Measurements from ENCODE around the gene PRKCQ.
A peak's percentile ranks its signal among the peaks of the same experiment; 100 is the strongest.
"Not testable (repeated sequence)": the region's sequence is repeated elsewhere in the genome, so short reads cannot be mapped to it uniquely, and the experiment has no call there.

Gene PRKCQ

GRCh38 chr10:6473430-6473829 is 106.6 kb downstream of the PRKCQ start:
- TF ChIP-seq, protein P1, sequence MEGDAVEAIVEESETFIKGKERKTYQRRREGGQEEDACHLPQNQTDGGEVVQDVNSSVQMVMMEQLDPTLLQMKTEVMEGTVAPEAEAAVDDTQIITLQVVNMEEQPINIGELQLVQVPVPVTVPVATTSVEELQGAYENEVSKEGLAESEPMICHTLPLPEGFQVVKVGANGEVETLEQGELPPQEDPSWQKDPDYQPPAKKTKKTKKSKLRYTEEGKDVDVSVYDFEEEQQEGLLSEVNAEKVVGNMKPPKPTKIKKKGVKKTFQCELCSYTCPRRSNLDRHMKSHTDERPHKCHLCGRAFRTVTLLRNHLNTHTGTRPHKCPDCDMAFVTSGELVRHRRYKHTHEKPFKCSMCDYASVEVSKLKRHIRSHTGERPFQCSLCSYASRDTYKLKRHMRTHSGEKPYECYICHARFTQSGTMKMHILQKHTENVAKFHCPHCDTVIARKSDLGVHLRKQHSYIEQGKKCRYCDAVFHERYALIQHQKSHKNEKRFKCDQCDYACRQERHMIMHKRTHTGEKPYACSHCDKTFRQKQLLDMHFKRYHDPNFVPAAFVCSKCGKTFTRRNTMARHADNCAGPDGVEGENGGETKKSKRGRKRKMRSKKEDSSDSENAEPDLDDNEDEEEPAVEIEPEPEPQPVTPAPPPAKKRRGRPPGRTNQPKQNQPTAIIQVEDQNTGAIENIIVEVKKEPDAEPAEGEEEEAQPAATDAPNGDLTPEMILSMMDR (IDR thresholded peaks at IDR 0.05; ENCODE audit: extremely low read depth, insufficient read depth, missing control alignments): peak; percentile 19
- in situ Hi-C loops (cut with MboI; ENCODE audit: low pct_unique_long_range_greater_than_20kb, low sequenced_read_pairs, unreplicated experiment): no loop called here
- DNase-seq (ENCODE audit: low spot score): peak; percentile 57

- in situ Hi-C loops (cut with MboI; ENCODE audit: low pct_unique_long_range_greater_than_20kb, low sequenced_read_pairs, unreplicated experiment); DNase-seq (ENCODE audit: low spot score): not testable (repeated sequence)
Measured at GRCh38 chr10:6472710-6473005, 107.4 kb downstream of the PRKCQ start.

GRCh38 chr10:6470894-6471618 is 109.0 kb downstream of the PRKCQ start:
- DNase-seq (ENCODE audit: low spot score): no peak
- TF ChIP-seq, protein P1 (IDR thresholded peaks at IDR 0.05; ENCODE audit: extremely low read depth, insufficient read depth, missing control alignments): no peak
- in situ Hi-C loops (cut with MboI; ENCODE audit: low pct_unique_long_range_greater_than_20kb, low sequenced_read_pairs, unreplicated experiment): no loop called here

DNA sequence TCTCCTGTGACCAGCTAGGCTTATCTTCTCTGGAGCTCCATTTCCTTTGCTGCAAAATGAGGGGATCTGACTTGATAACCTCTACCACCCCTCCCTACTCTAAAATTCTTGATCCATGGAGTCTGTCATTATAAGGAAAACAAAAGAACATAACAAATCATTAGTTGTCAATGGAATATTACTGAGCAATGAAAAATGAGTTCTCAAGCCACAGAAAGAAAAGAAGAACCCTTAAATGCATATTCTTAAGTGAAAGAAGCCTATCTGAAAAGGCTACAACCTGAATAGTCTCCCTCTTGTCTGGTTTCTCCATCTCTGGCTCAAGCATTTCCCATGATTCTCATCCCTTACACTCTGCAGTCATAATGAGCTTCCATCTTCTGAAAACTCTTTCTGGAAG is 110.4 kb downstream of the PRKCQ start:
- TF ChIP-seq, protein P1 (IDR thresholded peaks at IDR 0.05; ENCODE audit: extremely low read depth, insufficient read depth, missing control alignments): no peak
- no peak for DNase-seq (ENCODE audit: low spot score)
- in situ Hi-C loops (cut with MboI; ENCODE audit: low pct_unique_long_range_greater_than_20kb, low sequenced_read_pairs, unreplicated experiment): no loop called here

GRCh38 chr10:6465854-6466601 is 114.0 kb downstream of the PRKCQ start:
- TF ChIP-seq, protein P1 (IDR thresholded peaks at IDR 0.05; ENCODE audit: extremely low read depth, insufficient read depth, missing control alignments): no peak
- in situ Hi-C loops (cut with MboI; ENCODE audit: low pct_unique_long_range_greater_than_20kb, low sequenced_read_pairs, unreplicated experiment): no loop called here
- DNase-seq (ENCODE audit: low spot score): no peak

- TF ChIP-seq, protein P1 (IDR thresholded peaks at IDR 0.05; ENCODE audit: extremely low read depth, insufficient read depth, missing control alignments): no peak
- DNase-seq (ENCODE audit: low spot score): no peak
- in situ Hi-C loops (cut with MboI; ENCODE audit: low pct_unique_long_range_greater_than_20kb, low sequenced_read_pairs, unreplicated experiment): no loop called here
Measured at GRCh38 chr10:6465437-6465836, 114.6 kb downstream of the PRKCQ start.

DNA sequence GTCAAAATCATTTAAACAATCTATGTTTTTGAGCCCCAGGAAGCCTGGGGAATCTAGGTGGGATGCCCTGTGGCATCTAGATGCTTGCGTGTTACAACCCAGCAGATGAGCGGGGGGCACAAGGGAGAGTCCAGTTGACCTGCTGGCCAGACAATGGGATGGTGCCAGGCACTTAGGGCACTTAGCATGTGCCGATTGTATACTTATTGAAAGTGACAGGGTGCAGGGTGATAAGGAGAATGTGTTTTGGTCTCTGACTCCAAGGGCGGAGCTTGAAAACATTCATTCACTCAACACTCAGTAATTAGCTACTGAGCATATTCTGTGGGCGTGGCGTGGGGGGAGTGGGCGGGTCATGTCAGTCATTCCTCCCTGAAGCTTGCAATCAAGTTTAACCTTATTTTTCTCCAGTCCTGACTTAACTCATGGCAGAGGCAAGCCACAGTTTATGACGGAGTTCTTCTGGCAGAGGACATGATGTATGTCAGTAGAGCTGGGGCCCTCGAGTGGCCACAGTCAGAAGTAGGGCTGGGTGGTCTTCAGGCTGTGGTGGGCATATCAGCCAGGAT is 115.1 kb downstream of the PRKCQ start:
- in situ Hi-C loops (cut with MboI; ENCODE audit: low pct_unique_long_range_greater_than_20kb, low sequenced_read_pairs, unreplicated experiment): no loop called here
- TF ChIP-seq, protein P1 (IDR thresholded peaks at IDR 0.05; ENCODE audit: extremely low read depth, insufficient read depth, missing control alignments): no peak
- DNase-seq (ENCODE audit: low spot score): no peak
